K562 (cell line): Measurements from ENCODE around the gene THAP5. TPM values are rescaled to one million over a fixed set of nuclear protein-coding genes. Genes with fewer than 3 reads are reported as not detected.

Experiments
- BACH1 ChIP-seq: fragments of 200-800 bp; sonication (Bioruptor generic); IDR thresholded peaks from 2 replicates; pipeline ENCODE4 v1.6.1; 2016; ENCODE audit warnings: missing genetic modification characterization, missing compliant biosample characterization
- CHD4 ChIP-seq: fragments of 200-600 bp; sonication (generic); IDR thresholded peaks from 3 replicates; pipeline ENCODE4 v1.6.1; 2012; ENCODE audit warnings: low read depth, mild to moderate bottlenecking, mixed read lengths, low read length, inconsistent platforms; ENCODE audit not compliant: insufficient read depth, insufficient replicate concordance, poor library complexity, severe bottlenecking
- MTA1 ChIP-seq: fragments of 450-650 bp; IDR thresholded peaks from 2 replicates; pipeline ENCODE4 v1.6.1; 2017; ENCODE audit warnings: borderline replicate concordance
- PHF20 ChIP-seq: fragments of 450-650 bp; IDR thresholded peaks from 2 replicates; pipeline ENCODE4 v1.6.1; 2018; ENCODE audit not compliant: partially characterized antibody
- SMARCA5 ChIP-seq: fragments of 450-650 bp; IDR thresholded peaks from 2 replicates; pipeline ENCODE4 v1.6.1; 2016
- TEAD4 ChIP-seq, 2 experiments: sonication (generic) in 1 of 2; formaldehyde crosslinking in 1 of 2; IDR thresholded peaks; 2 replicates each; pipeline versions ENCODE4 v1.6.1 to v1.8.0; 2012 to 2022; ENCODE audit warnings: borderline replicate concordance in 1 of 2, inconsistent platforms in 1 of 2, low read length in 1 of 2, mild to moderate bottlenecking in 1 of 2, missing genetic modification reagents in 1 of 2
- ZNF133 ChIP-seq: fragments of 250-450 bp; sonication (Bioruptor Pico); IDR thresholded peaks from 2 replicates; pipeline ENCODE4 v1.4.0; 2020; ENCODE audit warnings: mild to moderate bottlenecking
- polyA plus RNA-seq, 8 experiments: library from polyadenylated mRNA; depleted of rRNA in 4 of 8; stranded (reverse) in 5 of 8; unstranded in 3 of 8; fragments of >200 nt; fragmentation: Nextera tagmentation in 2 of 8; fragmentation: Illumina TruSeq in 1 of 8; extraction: Ambion mirVana in 2 of 8; extraction: Trizol in 1 of 8; gene quantifications; 2 replicates each; pipeline versions ENCODE4 v1.2.1 to v1.2.3, GENCODE V29; 2011 to 2014; ENCODE audit warnings: inconsistent platforms in 1 of 8, missing spikeins in 1 of 8
- total RNA-seq, 7 experiments: library from RNA; depleted of rRNA in 6 of 7; stranded (reverse); fragments of >200 nt in 6 of 7; fragmentation: Illumina TruSeq in 2 of 7; extraction: Trizol in 2 of 7; gene quantifications; 2 replicates each; pipeline versions ENCODE4 v1.2.1 to v1.2.3, GENCODE V29; 2011 to 2021; ENCODE audit warnings: low replicate concordance in 1 of 7
- TF ChIP-seq, protein P1 (sequence below): fragments of 450-650 bp; IDR thresholded peaks from 2 replicates; pipeline ENCODE4 v1.6.1; 2017; ENCODE audit warnings: antibody characterized with exemption, mild to moderate bottlenecking
- TF ChIP-seq, protein P2 (sequence below): fragments of 450-650 bp; IDR thresholded peaks from 2 replicates; pipeline ENCODE4 v1.6.1; 2016; ENCODE audit warnings: antibody characterized with exemption
- TF ChIP-seq, protein P3 (sequence below): sonication (generic); formaldehyde crosslinking; IDR thresholded peaks from 2 replicates; pipeline ENCODE4 v1.8.0; 2022; ENCODE audit warnings: missing genetic modification reagents, mild to moderate bottlenecking, borderline replicate concordance
- TF ChIP-seq, protein P4 (sequence below): fragments of 250-450 bp; sonication (Bioruptor Pico); IDR thresholded peaks from 2 replicates; pipeline ENCODE4 v1.4.0; 2020

The THAP5 gene
- total and polyA plus RNA-seq, 9 of the 15 experiments (the other 6 are each of a cell fraction or from before 2014, with no cell fraction given), result 16.5 to 58.1 (median 28.2) TPM

DNA sequence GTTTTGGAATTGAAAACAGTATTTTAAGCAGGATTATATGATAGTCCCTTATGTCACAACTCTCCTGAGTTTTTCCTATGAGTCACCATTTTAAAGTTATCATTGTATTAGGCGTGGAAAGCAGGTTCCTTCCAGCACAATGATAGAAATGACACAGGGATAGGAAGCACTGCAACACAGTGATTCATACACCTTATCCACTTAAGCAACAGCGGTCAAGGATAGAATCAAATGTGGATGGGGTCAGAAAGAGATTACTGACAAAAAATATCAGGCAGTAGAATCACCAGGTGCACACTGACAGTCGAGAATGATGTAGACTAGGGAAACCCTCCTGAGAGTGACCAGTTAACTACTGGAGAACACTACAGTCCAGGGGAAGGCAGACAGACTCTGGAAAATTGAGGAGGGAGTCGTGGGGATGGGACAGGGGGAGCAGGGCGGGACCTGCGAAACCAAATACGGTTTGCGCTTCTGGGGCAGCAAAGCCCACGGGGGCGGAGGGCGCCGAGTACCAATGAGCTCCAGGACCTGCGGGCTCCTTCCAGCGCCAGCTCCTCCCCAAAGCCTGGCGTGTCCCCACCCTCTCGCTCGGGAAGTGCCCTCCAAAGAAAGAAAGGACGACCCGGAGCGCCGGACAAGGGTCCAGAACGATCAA is 44.0 kb downstream of the THAP5 start (continued):
- TF ChIP-seq ZNF133 (CRISPR knock-in tag) (no peak), CHD4 (no peak), BACH1 (tag) (0 out of 2 replicates have a peak, but pooled peaks have one; percentile 65), TEAD4 (IDR thresholded peaks at IDR 0.05; ENCODE audit: low read length) (peak; percentile 58; the same call in 1 of the 2 replicates), TEAD4 (CRISPR knock-in tag; IDR thresholded peaks at IDR 0.05; ENCODE audit: borderline replicate concordance) (no peak), MTA1 (0 out of 2 replicates have a peak, but pooled peaks have one; percentile 14), SMARCA5 (0 out of 2 replicates have a peak, but pooled peaks have one; percentile 37), PHF20 (peak; percentile 59)
- TF ChIP-seq, protein P1, sequence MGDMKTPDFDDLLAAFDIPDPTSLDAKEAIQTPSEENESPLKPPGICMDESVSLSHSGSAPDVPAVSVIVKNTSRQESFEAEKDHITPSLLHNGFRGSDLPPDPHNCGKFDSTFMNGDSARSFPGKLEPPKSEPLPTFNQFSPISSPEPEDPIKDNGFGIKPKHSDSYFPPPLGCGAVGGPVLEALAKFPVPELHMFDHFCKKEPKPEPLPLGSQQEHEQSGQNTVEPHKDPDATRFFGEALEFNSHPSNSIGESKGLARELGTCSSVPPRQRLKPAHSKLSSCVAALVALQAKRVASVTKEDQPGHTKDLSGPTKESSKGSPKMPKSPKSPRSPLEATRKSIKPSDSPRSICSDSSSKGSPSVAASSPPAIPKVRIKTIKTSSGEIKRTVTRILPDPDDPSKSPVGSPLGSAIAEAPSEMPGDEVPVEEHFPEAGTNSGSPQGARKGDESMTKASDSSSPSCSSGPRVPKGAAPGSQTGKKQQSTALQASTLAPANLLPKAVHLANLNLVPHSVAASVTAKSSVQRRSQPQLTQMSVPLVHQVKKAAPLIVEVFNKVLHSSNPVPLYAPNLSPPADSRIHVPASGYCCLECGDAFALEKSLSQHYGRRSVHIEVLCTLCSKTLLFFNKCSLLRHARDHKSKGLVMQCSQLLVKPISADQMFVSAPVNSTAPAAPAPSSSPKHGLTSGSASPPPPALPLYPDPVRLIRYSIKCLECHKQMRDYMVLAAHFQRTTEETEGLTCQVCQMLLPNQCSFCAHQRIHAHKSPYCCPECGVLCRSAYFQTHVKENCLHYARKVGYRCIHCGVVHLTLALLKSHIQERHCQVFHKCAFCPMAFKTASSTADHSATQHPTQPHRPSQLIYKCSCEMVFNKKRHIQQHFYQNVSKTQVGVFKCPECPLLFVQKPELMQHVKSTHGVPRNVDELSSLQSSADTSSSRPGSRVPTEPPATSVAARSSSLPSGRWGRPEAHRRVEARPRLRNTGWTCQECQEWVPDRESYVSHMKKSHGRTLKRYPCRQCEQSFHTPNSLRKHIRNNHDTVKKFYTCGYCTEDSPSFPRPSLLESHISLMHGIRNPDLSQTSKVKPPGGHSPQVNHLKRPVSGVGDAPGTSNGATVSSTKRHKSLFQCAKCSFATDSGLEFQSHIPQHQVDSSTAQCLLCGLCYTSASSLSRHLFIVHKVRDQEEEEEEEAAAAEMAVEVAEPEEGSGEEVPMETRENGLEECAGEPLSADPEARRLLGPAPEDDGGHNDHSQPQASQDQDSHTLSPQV, result 0 out of 2 replicates have a peak, but pooled peaks have one; percentile 23
- TF ChIP-seq, protein P2, sequence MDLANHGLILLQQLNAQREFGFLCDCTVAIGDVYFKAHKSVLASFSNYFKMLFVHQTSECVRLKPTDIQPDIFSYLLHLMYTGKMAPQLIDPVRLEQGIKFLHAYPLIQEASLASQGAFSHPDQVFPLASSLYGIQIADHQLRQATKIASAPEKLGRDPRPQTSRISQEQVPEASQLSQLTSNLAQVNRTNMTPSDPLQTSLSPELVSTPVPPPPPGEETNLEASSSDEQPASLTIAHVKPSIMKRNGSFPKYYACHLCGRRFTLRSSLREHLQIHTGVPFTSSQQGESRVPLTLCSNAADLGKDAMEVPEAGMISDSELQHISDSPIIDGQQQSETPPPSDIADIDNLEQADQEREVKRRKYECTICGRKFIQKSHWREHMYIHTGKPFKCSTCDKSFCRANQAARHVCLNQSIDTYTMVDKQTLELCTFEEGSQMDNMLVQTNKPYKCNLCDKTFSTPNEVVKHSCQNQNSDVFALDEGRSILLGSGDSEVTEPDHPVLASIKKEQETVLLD, result no peak
- TF ChIP-seq, protein P3, sequence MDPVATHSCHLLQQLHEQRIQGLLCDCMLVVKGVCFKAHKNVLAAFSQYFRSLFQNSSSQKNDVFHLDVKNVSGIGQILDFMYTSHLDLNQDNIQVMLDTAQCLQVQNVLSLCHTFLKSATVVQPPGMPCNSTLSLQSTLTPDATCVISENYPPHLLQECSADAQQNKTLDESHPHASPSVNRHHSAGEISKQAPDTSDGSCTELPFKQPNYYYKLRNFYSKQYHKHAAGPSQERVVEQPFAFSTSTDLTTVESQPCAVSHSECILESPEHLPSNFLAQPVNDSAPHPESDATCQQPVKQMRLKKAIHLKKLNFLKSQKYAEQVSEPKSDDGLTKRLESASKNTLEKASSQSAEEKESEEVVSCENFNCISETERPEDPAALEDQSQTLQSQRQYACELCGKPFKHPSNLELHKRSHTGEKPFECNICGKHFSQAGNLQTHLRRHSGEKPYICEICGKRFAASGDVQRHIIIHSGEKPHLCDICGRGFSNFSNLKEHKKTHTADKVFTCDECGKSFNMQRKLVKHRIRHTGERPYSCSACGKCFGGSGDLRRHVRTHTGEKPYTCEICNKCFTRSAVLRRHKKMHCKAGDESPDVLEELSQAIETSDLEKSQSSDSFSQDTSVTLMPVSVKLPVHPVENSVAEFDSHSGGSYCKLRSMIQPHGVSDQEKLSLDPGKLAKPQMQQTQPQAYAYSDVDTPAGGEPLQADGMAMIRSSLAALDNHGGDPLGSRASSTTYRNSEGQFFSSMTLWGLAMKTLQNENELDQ (CRISPR knock-in tag), result 0 out of 2 replicates have a peak, but pooled peaks have one; percentile 21
- TF ChIP-seq, protein P4, sequence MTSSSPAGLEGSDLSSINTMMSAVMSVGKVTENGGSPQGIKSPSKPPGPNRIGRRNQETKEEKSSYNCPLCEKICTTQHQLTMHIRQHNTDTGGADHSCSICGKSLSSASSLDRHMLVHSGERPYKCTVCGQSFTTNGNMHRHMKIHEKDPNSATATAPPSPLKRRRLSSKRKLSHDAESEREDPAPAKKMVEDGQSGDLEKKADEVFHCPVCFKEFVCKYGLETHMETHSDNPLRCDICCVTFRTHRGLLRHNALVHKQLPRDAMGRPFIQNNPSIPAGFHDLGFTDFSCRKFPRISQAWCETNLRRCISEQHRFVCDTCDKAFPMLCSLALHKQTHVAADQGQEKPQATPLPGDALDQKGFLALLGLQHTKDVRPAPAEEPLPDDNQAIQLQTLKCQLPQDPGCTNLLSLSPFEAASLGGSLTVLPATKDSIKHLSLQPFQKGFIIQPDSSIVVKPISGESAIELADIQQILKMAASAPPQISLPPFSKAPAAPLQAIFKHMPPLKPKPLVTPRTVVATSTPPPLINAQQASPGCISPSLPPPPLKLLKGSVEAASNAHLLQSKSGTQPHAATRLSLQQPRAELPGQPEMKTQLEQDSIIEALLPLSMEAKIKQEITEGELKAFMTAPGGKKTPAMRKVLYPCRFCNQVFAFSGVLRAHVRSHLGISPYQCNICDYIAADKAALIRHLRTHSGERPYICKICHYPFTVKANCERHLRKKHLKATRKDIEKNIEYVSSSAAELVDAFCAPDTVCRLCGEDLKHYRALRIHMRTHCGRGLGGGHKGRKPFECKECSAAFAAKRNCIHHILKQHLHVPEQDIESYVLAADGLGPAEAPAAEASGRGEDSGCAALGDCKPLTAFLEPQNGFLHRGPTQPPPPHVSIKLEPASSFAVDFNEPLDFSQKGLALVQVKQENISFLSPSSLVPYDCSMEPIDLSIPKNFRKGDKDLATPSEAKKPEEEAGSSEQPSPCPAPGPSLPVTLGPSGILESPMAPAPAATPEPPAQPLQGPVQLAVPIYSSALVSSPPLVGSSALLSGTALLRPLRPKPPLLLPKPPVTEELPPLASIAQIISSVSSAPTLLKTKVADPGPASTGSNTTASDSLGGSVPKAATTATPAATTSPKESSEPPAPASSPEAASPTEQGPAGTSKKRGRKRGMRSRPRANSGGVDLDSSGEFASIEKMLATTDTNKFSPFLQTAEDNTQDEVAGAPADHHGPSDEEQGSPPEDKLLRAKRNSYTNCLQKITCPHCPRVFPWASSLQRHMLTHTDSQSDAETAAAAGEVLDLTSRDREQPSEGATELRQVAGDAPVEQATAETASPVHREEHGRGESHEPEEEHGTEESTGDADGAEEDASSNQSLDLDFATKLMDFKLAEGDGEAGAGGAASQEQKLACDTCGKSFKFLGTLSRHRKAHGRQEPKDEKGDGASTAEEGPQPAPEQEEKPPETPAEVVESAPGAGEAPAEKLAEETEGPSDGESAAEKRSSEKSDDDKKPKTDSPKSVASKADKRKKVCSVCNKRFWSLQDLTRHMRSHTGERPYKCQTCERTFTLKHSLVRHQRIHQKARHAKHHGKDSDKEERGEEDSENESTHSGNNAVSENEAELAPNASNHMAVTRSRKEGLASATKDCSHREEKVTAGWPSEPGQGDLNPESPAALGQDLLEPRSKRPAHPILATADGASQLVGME (CRISPR knock-in tag), result peak; percentile 86; the same call in 1 of the 2 replicates
